Astrocyte (in vitro differentiated cells and primary cell): Measurements from ENCODE around the gene WDPCP. TPM values are rescaled to one million over a fixed set of nuclear protein-coding genes. Genes with fewer than 3 reads are reported as not detected.

Source experiments
- DNase-seq: peaks from one replicate; pipeline ENCODE4 v3.0.0-alpha.2; 2010; ENCODE audit warnings: low read depth
- FAIRE-seq: peaks from 2 replicates; lab custom pipeline; 2011; peaks lifted over from hg19 to GRCh38; lab: Jason Lieb, UNC
- H2AFZ ChIP-seq: 2 replicates; pipeline ENCODE4 v1.6.0; 2012; ENCODE audit warnings: low read depth, low read length, inconsistent platforms
- H3K27ac ChIP-seq: 2 replicates; pipeline ENCODE4 v1.5.1; 2011; ENCODE audit warnings: low read depth, low read length, inconsistent platforms
- H3K27me3 ChIP-seq: 2 replicates; pipeline ENCODE4 v1.6.0; 2011; ENCODE audit warnings: low read length, inconsistent platforms; ENCODE audit not compliant: insufficient read depth
- H3K36me3 ChIP-seq: 2 replicates; pipeline ENCODE4 v1.5.1; 2011; ENCODE audit warnings: low read length, inconsistent platforms; ENCODE audit not compliant: insufficient read depth
- H3K4me1 ChIP-seq: 2 replicates; pipeline ENCODE4 v1.5.1; 2011; ENCODE audit warnings: low read length, inconsistent platforms; ENCODE audit not compliant: insufficient read depth
- H3K4me2 ChIP-seq: 2 replicates; pipeline ENCODE4 v1.6.0; 2012; ENCODE audit warnings: low read length, inconsistent platforms
- H3K4me3 ChIP-seq: 2 replicates; pipeline ENCODE4 v1.5.1; 2011; ENCODE audit warnings: low read depth, mild to moderate bottlenecking, low read length, inconsistent platforms; ENCODE audit not compliant: insufficient read depth
- H3K79me2 ChIP-seq: 2 replicates; pipeline ENCODE4 v1.6.0; 2012; ENCODE audit warnings: mild to moderate bottlenecking, low read length, inconsistent platforms; ENCODE audit not compliant: insufficient read depth
- H3K9ac ChIP-seq: 2 replicates; pipeline ENCODE4 v1.6.0; 2012; ENCODE audit warnings: mild to moderate bottlenecking, low read length, inconsistent platforms
- H3K9me3 ChIP-seq: 2 replicates; pipeline ENCODE4 v1.5.1; 2012; ENCODE audit warnings: low read depth, mild to moderate bottlenecking, low read length, inconsistent platforms; ENCODE audit not compliant: insufficient read depth
- H4K20me1 ChIP-seq: 2 replicates; pipeline ENCODE4 v1.6.0; 2012; ENCODE audit warnings: low read length, inconsistent platforms; ENCODE audit not compliant: insufficient read depth
- H3K27ac Mint-ChIP-seq: one replicate; pipeline ENCODE4 v1.8.0; 2021; ENCODE audit warnings: mild to moderate bottlenecking, mixed read lengths; ENCODE audit not compliant: unreplicated experiment
- H3K27me3 Mint-ChIP-seq: one replicate; pipeline ENCODE4 v1.8.0; 2021; ENCODE audit warnings: low read depth, mixed read lengths; ENCODE audit not compliant: unreplicated experiment
- H3K36me3 Mint-ChIP-seq: one replicate; pipeline ENCODE4 v1.8.0; 2021; ENCODE audit warnings: low read depth, mixed read lengths; ENCODE audit not compliant: unreplicated experiment
- H3K4me1 Mint-ChIP-seq: one replicate; pipeline ENCODE4 v1.8.0; 2021; ENCODE audit warnings: low read depth, mixed read lengths; ENCODE audit not compliant: unreplicated experiment
- H3K4me3 Mint-ChIP-seq: one replicate; pipeline ENCODE4 v1.8.0; 2021; ENCODE audit warnings: mild to moderate bottlenecking, moderate library complexity, mixed read lengths; ENCODE audit not compliant: unreplicated experiment
- H3K9me3 Mint-ChIP-seq: one replicate; pipeline ENCODE4 v1.8.0; 2021; ENCODE audit warnings: mild to moderate bottlenecking, mixed read lengths; ENCODE audit not compliant: unreplicated experiment
- CTCF ChIP-seq: IDR thresholded peaks from 2 replicates; pipeline ENCODE4 v1.5.1; 2011; ENCODE audit warnings: low read depth, mild to moderate bottlenecking, inconsistent platforms, low read length, moderate library complexity; ENCODE audit not compliant: insufficient read depth
- EZH2 ChIP-seq: IDR thresholded peaks from 2 replicates; pipeline ENCODE4 v1.6.1; 2012; ENCODE audit warnings: mild to moderate bottlenecking, low read length, inconsistent platforms; ENCODE audit not compliant: insufficient read depth
- total RNA-seq: library from RNA; stranded (reverse); gene quantifications from 2 replicates; pipeline ENCODE4 v1.2.1, GENCODE V29; 2021

WDPCP gene
- total RNA-seq, 1 donor from 2014 or later: 15.1 TPM

GRCh38 chr2:63486861-63487290, 101.4 kb downstream of the WDPCP start:
- Mint-ChIP-seq H3K4me1 (no peaks in the 10 kb centered on the region), H3K9me3 (no peaks in the 10 kb centered on the region), H3K27me3 (no peaks in the 10 kb centered on the region), H3K4me3 (no peak overlapping the region), H3K36me3 (no peaks in the 10 kb centered on the region), H3K27ac (no peak overlapping the region)
- H3K27ac ChIP-seq: no peak overlapping the region
- H3K79me2 ChIP-seq: no peaks in the 10 kb centered on the region
- no peaks in the 10 kb centered on the region for H3K27me3 ChIP-seq
- H3K9me3 ChIP-seq: no peaks in the 10 kb centered on the region
- DNase-seq (no peak), FAIRE-seq (no peak)
- no peak overlapping the region for H3K4me2 ChIP-seq
- no peak overlapping the region for H3K9ac ChIP-seq
- H2AFZ ChIP-seq: no peak overlapping the region
- H3K4me1 ChIP-seq: no peaks in the 10 kb centered on the region
- no peaks in the 10 kb centered on the region for H3K36me3 ChIP-seq
- H4K20me1 ChIP-seq: no peaks in the 10 kb centered on the region
- H3K4me3 ChIP-seq: no peak overlapping the region
- TF ChIP-seq EZH2: no peak
- TF ChIP-seq CTCF: no peak

GRCh38 chr2:63484901-63485300, 103.4 kb downstream of the WDPCP start:
- TF ChIP-seq CTCF (no peak), EZH2 (no peak)
- no peak overlapping the region for H3K4me3 ChIP-seq
- H3K4me2 ChIP-seq: no peak overlapping the region
- no peak overlapping the region for H3K27ac Mint-ChIP-seq
- no peaks in the 10 kb centered on the region for H3K4me1 ChIP-seq
- H3K79me2 ChIP-seq: no peaks in the 10 kb centered on the region
- no peaks in the 10 kb centered on the region for H4K20me1 ChIP-seq
- H3K9me3 Mint-ChIP-seq: no peaks in the 10 kb centered on the region
- H3K9ac ChIP-seq: no peak overlapping the region
- H3K27ac ChIP-seq: no peak overlapping the region
- H3K4me1 Mint-ChIP-seq: no peaks in the 10 kb centered on the region
- H3K36me3 ChIP-seq: no peaks in the 10 kb centered on the region
- no peaks in the 10 kb centered on the region for H3K27me3 ChIP-seq
- no peaks in the 10 kb centered on the region for H3K36me3 Mint-ChIP-seq
- no peak for FAIRE-seq
- H2AFZ ChIP-seq: no peak overlapping the region
- H3K4me3 Mint-ChIP-seq: no peak overlapping the region
- no peaks in the 10 kb centered on the region for H3K9me3 ChIP-seq
- H3K27me3 Mint-ChIP-seq: no peaks in the 10 kb centered on the region
- no peak for DNase-seq

- DNase-seq (no peak), FAIRE-seq (no peak)
- Histone ChIP-seq H3K36me3 (no peaks in the 10 kb centered on the region), H3K4me1 (no peaks in the 10 kb centered on the region), H3K9ac (no peak overlapping the region), H3K4me2 (no peak overlapping the region), H3K4me3 (no peak overlapping the region), H3K79me2 (no peaks in the 10 kb centered on the region), H3K27me3 (no peaks in the 10 kb centered on the region), H3K27ac (no peak overlapping the region), H4K20me1 (no peaks in the 10 kb centered on the region), H2AFZ (no peak overlapping the region), H3K9me3 (no peaks in the 10 kb centered on the region)
- no peaks in the 10 kb centered on the region for H3K4me1 Mint-ChIP-seq
- no peak overlapping the region for H3K4me3 Mint-ChIP-seq
- H3K9me3 Mint-ChIP-seq: no peaks in the 10 kb centered on the region
- no peaks in the 10 kb centered on the region for H3K27me3 Mint-ChIP-seq
- no peak for TF ChIP-seq EZH2
- TF ChIP-seq CTCF: no peak
- no peak overlapping the region for H3K27ac Mint-ChIP-seq
- H3K36me3 Mint-ChIP-seq: no peaks in the 10 kb centered on the region
Observed at GRCh38 chr2:63484481-63484880, 103.8 kb downstream of the WDPCP start.
